NCI-H2107 (cell line): Measurements from ENCODE around the gene WDR88.
"Not testable (repeated sequence)": the region's sequence is repeated elsewhere in the genome, so short reads cannot be mapped to it uniquely, and the experiment has no call there.

Experiments
- DNase-seq: peaks from one replicate; lab custom pipeline; 2025; lab: John Stamatoyannopoulos, UW

Gene WDR88

GRCh38 chr19:33212436-33213172 is 80.7 kb downstream of the WDR88 start:
- no peak for DNase-seq

- no peak for DNase-seq
Measured at GRCh38 chr19:33214596-33214995, 82.7 kb downstream of the WDR88 start.

DNA sequence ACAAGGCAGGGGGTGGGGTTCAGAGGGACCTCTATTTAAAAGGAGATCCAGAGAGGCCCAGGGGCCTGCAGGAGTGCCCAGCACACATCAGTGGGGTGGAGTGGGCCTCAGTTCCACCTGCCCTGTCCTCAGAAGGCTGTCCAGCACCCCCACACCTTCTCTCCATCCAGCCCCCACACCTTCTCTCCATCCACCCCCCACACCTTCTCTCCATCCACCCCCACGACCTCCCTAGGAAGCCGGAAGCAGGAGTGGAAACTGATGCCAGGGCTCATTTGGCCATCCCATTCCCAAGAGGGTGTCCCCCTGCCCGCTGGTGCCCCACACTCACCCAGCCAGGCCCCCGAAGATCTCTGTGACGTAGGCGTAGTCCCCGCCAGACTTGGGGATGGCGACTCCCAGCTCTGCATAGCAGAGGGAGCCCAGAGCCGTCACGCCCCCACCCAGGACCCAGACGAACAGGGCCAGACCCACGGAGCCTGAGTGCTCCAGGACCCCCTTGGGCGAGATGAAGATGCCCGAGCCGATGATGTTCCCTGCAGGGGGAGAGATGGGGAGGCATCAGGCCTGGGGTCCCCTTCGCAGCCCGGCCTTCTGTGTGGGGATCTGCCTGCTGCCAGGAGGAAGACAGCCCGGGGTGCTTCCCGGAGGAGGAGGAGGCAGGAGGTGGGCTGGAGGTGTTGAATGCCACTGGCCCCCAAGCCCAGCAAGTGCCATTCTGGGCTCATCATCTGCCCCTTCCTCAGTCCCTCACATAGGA is 83.7 kb downstream of the WDR88 start:
- no peak for DNase-seq

GRCh38 chr19:33216198-33216830 is 84.4 kb downstream of the WDR88 start:
- no peak for DNase-seq

DNA sequence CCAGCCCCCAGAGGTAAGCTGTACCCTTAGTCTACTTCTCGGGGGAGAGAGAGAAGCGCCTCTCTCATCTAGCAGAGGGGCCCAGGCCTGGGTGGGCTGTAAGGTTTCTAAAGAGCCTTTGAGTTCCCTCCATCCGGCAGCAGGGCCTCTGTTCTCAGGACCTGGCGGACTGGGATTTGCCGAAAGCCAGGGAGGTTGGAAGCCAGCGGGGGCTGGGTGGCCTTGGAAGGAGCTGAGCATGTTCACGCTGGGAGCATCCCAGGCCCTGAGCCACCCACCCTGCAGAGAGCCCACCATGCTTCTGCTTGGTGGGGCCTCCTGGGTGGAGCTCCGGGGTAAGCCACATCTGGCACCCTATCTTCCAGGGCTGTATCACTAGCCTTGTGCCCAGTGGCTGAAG is 86.0 kb downstream of the WDR88 start:
- no peak for DNase-seq

GRCh38 chr19:33219261-33219815 is 87.4 kb downstream of the WDR88 start:
- no peak for DNase-seq

DNA sequence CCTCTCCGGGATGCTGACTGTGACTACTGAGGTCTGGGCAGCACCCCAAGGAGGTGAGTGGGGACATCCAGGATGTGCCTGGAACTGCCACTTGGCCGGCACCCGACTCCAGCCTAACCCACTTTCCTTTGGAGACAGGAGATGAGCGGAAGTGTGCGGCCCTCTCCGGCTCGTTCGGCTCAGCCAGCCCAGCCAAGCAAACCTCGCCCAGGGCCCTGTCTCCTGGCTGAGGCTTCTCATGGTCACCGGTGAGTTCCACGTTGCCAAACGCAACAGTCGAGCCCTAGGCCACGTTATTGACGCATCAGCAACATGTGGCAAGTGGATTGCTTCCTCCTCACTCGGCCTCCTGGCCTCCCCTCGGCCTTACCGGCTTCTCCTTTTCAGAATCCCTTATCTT is 88.2 kb downstream of the WDR88 start:
- DNase-seq = no peak

DNA sequence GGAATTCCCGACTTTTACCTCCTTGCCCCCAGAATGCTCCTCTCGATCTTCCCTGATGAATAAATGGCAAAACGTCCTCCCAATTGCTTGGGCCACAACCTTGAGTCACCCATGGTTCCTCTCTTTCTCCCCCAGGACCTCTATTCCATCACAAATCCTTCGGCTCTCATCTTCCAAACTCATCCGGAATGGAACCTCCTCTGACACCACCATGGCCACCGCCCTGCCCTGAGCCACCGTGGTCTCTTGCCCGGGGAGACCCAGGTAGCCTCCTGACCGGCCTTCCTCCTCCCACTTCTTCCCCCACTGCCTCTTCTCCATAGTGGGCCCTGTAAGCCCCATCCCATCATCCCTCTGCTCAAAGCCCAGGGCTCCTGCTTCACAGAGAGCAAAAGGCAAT is 88.8 kb downstream of the WDR88 start:
- DNase-seq = no peak

- DNase-seq = no peak
Measured at GRCh38 chr19:33221638-33222037, 89.7 kb downstream of the WDR88 start.

DNA sequence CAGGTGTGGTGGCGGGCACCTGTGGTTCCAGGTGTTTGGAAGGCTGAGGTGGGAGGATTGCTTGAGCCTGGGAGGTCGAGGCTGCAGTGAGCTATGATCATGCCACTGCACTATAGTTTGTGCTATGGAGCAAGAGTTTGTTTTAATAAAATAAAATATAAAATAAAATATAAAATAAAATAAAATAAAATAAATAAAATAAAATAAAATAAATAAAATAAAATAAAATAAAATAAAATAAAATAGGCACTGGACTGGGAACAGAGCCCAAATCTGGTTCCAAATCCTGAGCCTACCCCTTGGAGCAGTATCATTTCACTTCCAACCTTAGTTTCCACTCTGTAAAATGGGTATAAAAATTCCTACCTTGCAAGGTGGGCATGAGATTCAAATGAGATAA is 90.3 kb downstream of the WDR88 start:
- not testable (repeated sequence) for DNase-seq

GRCh38 chr19:33224694-33225457 is 93.0 kb downstream of the WDR88 start:
- DNase-seq = no peak
